HG03520 (cell line): Measurements from ENCODE around the gene TMC7.
"Not testable (repeated sequence)": the region's sequence is repeated elsewhere in the genome, so short reads cannot be mapped to it uniquely, and the experiment has no call there.

Experiments
- ATAC-seq: cut with Tn5 transposase; IDR thresholded peaks from one replicate; pipeline ENCODE4 v1.9.1; 2021; ENCODE audit warnings: mild to moderate bottlenecking, moderate library complexity; ENCODE audit not compliant: unreplicated experiment

Gene TMC7

GRCh38 chr16:18975109-18975508, 8.6 kb upstream of the TMC7 start:
- ATAC-seq: no peak

DNA sequence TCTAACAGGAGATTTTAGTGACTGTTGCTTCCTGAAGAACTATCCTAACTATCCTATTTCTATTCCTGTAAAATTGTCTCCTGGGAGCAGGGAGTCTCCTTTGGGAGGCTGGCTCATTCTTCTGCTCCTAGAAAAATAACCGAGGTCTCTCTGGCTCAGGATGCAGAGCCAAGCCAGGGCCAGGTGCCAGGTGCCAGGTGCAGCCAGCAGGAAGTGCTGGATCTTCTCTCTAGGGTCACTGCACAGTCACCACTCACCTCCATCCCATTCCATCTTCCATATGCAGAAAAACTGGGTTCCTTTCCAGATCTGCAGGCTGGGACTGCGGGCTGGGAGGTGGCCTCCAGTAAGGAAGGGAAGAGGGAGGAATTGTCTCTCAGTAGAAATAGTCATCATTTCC, 3.8 kb upstream of the TMC7 start:
- no peak for ATAC-seq

GRCh38 chr16:18984435-18985005, 786 bp downstream of the TMC7 start:
- no peak for ATAC-seq

- not testable (repeated sequence) for ATAC-seq
These were observed 1.5 kb downstream of the TMC7 start for GRCh38 chr16:18985256-18985655.

GRCh38 chr16:18991731-18992130, 8.0 kb downstream of the TMC7 start:
- ATAC-seq: not testable (repeated sequence)

DNA sequence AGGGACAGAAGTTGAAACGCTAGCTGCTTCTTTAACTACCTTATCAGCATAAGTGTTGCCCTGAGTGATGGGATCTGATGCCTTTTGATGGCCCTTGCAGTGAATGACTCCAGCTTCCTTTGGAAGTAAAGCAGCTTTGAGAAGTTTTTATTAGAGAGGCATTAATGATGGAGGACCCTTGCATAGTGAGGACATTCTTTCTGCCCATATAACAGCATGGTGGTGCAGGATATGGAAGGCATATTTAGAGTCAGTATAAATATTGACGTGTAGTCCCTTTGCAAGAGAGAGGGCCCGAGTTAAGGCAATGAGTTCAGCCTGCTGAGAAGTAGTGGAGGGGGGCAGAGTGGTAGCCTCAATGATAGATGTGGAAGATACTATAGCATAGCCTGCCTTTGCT, 9.8 kb downstream of the TMC7 start:
- ATAC-seq: not testable (repeated sequence)

- not testable (repeated sequence) for ATAC-seq
These were observed 10.4 kb downstream of the TMC7 start for GRCh38 chr16:18994181-18994580.

DNA sequence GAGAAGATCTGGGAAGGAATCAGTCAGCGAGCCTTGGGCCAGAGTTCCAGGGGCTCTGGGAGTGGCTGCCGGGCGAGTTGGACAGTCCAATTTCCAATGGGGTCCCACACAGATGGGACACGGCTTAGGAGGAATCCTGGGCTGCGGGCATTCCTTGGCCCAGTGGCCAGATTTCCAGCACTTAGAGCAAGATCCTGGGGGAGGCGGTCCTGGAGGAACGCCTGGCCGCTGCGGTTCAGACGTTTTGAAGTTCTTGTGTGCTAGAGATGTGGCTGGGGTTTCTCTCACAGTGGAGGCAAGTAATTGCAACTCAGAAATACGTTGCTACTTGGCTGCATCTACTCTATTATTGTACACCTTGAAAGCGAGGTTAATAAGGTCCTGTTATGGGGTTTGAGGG, 11.7 kb downstream of the TMC7 start:
- not testable (repeated sequence) for ATAC-seq

GRCh38 chr16:18996536-18996935, 12.8 kb downstream of the TMC7 start:
- not testable (repeated sequence) for ATAC-seq

GRCh38 chr16:18997001-18997400, 13.3 kb downstream of the TMC7 start:
- not testable (repeated sequence) for ATAC-seq

DNA sequence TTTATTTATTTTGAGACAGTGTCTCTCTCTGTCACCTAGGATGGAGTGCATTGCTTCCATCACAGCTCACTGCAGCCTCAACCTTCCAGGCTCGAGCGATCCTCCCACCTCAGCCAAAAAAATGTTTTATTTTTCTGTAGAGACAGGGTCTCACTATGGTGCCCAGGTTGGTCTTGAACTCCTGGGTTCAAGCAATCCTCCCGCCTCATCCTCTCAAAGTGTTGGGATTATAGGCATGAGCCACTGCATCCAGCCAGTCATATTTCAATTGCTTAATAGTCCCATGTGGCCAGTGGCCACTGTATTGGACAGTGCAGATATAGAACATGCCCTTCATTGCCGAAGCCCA, 15.3 kb downstream of the TMC7 start:
- no peak for ATAC-seq

DNA sequence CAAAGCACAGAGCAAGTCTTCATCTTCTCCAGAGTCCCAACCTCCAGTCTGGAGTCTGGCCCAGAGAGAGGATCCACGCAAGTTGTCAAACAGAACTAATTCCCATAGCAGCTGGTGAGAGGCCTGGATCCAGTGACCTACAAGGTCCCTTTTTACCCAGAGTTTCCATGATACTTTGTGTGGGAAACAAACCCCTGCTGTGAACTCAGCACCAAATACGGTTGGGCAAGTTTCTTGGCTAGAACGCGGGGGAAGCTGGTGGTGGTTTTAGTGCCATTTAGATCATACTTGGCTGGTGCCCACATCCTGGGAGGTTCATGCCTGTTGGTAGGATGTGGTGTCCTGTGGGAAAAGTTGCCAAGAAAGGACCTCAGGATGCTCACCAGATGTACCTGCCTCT, 18.1 kb downstream of the TMC7 start:
- ATAC-seq: no peak

- no peak for ATAC-seq
These were observed 20.2 kb downstream of the TMC7 start for GRCh38 chr16:19003935-19004334.

GRCh38 chr16:19005561-19006445, 22.1 kb downstream of the TMC7 start:
- ATAC-seq: no peak

DNA sequence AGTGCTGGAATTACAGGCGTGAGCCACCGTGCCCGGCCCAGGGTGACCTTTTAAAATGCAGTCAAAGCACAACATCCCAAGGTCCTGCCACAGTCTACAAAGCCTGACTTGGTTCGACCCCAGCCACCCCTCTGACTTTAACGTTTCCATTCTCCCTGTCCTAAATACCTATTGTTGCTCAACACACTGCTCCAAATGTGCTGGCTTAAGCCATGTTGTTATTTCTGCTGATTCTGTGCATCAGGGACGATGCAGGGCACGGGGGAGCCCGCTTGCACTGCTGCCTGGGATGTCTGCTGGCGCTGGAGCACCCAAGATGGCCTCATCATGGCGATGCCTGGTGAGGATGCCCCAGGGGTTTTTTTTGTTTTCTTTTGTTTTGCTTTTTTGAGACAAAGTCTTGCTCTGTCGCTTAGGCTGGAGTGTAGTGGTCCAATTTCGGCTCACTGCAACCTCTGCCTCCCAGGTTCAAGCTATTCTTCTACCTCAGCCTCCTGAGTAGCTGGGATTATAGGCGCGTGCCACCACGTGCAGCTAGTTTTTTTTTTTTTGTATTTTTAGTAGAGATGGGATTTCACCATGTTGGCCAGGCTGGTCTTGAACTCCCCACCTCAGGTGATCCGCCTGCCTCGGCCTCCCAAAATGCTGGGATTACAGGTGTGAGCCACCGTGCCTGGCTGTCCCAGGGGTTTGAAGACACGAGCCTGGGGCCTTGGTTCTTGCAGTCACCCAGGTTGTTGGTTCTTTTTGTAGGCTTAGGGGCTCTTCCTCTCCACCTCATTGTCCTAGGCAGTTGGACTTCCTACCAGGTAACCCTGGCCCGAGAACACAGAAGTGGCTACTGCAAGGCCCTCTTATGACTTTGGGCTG, 22.9 kb downstream of the TMC7 start:
- no peak for ATAC-seq

DNA sequence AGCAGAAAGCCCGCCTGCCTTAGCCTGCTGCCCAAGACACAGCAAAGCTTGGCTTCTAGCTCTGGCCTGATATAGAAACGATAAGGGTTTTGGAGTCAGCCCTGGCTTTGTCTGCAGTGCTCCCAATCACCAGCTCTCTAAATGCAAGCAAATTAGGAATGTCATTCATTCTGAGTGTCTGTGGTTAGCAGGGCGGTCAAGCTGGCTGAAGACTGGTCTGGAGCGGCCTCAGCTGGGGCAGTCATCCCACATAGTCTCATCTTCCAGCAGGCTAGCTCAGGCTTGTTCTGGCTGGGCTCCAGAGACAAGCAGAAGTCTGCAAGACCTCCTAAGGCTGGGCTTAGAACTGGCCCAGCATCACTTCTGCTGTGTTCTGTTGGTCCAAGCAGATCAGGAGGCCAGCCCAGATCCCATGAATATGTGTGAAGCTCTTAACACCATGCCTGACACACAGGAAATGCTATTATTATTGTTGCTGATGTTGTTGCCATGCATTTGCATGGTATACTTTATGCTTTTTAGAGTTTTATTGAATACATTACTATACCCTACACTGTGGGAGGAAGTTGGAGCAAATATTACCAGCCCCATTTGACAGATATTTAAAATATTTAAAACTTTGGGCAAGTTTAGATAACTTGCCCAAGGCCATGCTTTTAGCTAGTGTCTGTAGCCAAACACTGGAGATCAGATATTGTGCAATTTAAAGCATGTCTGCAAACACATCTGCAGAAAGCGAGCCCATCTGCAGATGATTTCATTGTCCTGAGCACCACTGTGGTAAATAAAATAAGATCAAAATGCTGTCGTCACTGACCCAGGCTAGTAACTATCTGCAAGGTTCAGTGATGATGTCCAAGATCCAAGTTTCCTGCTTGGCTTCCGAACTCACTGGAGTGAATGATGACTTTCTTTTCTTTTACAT, 24.8 kb downstream of the TMC7 start:
- no peak for ATAC-seq

GRCh38 chr16:19011169-19011731, 27.5 kb downstream of the TMC7 start:
- ATAC-seq: no peak

GRCh38 chr16:19014461-19014860, 30.7 kb downstream of the TMC7 start:
- ATAC-seq: no peak

DNA sequence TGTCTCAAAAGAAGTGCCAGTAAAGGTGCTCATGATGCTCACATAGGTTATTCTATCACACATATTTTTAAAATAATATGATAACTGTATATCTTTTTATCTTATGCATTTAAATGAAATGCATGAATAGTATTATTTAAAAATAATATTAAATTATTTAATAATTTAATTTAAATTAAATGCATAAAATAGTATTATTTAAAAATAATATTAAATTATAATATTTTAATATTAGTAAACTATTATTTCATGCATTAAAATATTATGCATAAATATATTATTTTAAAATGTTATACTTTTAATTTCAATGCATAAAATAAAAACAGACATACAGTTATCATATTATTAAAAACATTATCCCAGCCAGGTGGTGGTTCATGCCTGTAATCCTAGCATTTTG, 33.4 kb downstream of the TMC7 start:
- ATAC-seq: no peak

DNA sequence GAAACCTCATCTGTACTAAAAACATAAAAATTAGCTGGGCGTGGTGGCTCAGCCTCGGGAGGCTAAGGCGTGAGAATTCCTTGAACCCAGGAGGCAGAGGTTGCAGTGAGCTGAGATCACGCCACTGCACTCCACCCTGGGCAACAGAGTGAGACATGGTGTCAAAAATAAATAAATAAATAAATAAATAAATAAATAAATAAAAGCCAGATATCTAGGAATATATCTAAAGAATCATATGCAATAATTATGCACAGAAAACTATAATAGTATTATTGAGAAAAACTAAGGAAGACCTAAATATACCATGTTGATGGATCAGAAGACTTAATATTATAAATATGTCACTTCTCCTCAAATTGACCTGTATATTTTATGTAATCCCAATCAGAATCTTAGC, 37.0 kb downstream of the TMC7 start:
- ATAC-seq: no peak
